Inflammatory macrophage (primary cell): ENCODE results near the gene UAP1L1.
"Not testable (repeated sequence)": the region's sequence is repeated elsewhere in the genome, so short reads cannot be mapped to it uniquely, and the experiment has no call there.

Experiments
- DNase-seq, 2 donors: peaks; one replicate each; pipeline ENCODE4 v3.0.0-alpha.2; 2020 to 2022

UAP1L1 gene

GRCh38 chr9:137116027-137116507, 38.8 kb downstream of the UAP1L1 start:
- DNase-seq, result no peak

- no peak for DNase-seq
Measured at GRCh38 chr9:137116728-137117127, 39.4 kb downstream of the UAP1L1 start.

- DNase-seq, result no peak
Measured at GRCh38 chr9:137117269-137117731, 40.0 kb downstream of the UAP1L1 start.

- DNase-seq, result not testable (repeated sequence)
Measured at GRCh38 chr9:137118092-137118603, 40.8 kb downstream of the UAP1L1 start.

- not testable (repeated sequence) for DNase-seq
Measured at GRCh38 chr9:137121927-137122795, 44.8 kb downstream of the UAP1L1 start.

- not testable (repeated sequence) for DNase-seq
Measured at GRCh38 chr9:137122796-137123467, 45.6 kb downstream of the UAP1L1 start.

- DNase-seq, result no peak
Measured at GRCh38 chr9:137123468-137123837, 46.1 kb downstream of the UAP1L1 start.

GRCh38 chr9:137123952-137124462, 46.7 kb downstream of the UAP1L1 start:
- not testable (repeated sequence) for DNase-seq

- peak; percentile 19 to 30 for DNase-seq
Measured at GRCh38 chr9:137126786-137127185, 49.5 kb downstream of the UAP1L1 start.

- peak; percentile 73 to 76 for DNase-seq
Measured at GRCh38 chr9:137127301-137128157, 50.2 kb downstream of the UAP1L1 start.

- DNase-seq, result no peak
Measured at GRCh38 chr9:137128158-137128861, 51.0 kb downstream of the UAP1L1 start.

GRCh38 chr9:137128862-137129455, 51.6 kb downstream of the UAP1L1 start:
- DNase-seq, result no peak

GRCh38 chr9:137129456-137130175, 52.3 kb downstream of the UAP1L1 start:
- peak; percentile 93 to 95 for DNase-seq

GRCh38 chr9:137130176-137130755, 52.9 kb downstream of the UAP1L1 start:
- DNase-seq, result peak in 1 of 2 donors; percentile 7
